Left ventricle myocardium superior (tissue), 1 donor: Measurements from ENCODE around the gene MEGF6. TPM values are rescaled to one million over a fixed set of nuclear protein-coding genes. Genes with fewer than 3 reads are reported as not detected.
"Not testable (repeated sequence)": the region's sequence is repeated elsewhere in the genome, so short reads cannot be mapped to it uniquely, and the experiment has no call there.

Experiments used
- ATAC-seq: fragments of 200-7000 bp; cut with Tn5 transposase; one replicate; pipeline ENCODE4 v1.9.1; 2020; ENCODE audit warnings: mild to moderate bottlenecking, moderate library complexity
- DNase-seq: peaks from one replicate; pipeline ENCODE4 v3.0.0-alpha.2; 2020
- intact Hi-C: fragments of 100-400 bp; cut with micrococcal nuclease; formaldehyde crosslinking; loops from one replicate; pipeline ENCODE4 v1.11.0; 2022
- total RNA-seq: library from RNA; stranded (reverse); fragmentation: NEBNext Ultra II Directional; extraction: Animal tissue kit (Norgen Biotek cat#: 25700); gene quantifications from one replicate; pipeline ENCODE4 v1.2.1, GENCODE V29; 2021
- donor health status: DM: no; HTN: yes; CAD: no; lungs with severe emphysema.

MEGF6 gene
- total RNA-seq, 1 donor from 2014 or later: 11.6 TPM

DNA sequence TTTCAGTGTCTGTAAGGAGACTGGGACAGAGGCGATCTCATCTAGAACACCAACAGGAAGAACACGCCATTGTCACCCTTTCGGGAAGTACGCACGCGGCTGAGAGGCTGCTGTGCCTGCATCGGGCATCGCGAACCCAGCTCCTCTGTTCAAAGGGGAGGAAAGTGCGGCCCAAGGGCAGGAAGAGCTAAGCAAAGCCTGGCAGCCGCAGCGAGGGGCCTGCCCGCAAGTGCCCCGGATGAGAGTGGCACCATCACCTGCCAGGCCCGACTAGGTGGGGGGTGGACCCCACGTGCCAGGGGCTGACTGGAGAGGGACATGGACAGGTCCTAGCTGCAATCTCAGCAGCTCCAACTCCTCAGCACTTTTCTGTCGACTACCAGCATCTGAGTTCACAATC lies 21.0 kb upstream of the MEGF6 start:
- DNase-seq: peak; percentile 17
- no peak for ATAC-seq
- intact Hi-C loops: no loop called here

- DNase-seq: peak; percentile 10
- intact Hi-C loops: no loop called here
- no peak for ATAC-seq
These were observed 20.3 kb upstream of the MEGF6 start for GRCh38 chr1:3631320-3632260.

DNA sequence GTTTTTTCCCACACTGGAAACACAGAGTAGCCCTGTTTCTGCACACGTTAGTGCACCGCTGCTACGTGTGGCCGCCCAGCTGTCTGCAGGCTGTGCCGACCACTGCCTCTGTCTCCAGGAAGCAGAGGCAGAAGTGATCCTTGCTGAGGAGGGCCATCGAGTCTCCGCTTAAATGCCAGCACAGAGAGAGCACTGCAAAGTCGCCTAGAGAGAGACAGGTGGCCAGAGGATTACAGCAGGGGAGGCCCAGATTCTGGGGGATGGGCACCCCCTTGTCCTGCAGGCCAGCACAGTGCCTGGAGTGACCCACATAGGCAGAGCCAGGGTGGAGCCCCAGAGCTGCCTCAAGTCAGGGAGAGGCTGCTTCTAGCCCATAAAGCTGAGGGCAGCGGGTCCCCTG lies 19.6 kb upstream of the MEGF6 start:
- ATAC-seq (no peak), DNase-seq (no peak)
- intact Hi-C loops: no loop called here

DNA sequence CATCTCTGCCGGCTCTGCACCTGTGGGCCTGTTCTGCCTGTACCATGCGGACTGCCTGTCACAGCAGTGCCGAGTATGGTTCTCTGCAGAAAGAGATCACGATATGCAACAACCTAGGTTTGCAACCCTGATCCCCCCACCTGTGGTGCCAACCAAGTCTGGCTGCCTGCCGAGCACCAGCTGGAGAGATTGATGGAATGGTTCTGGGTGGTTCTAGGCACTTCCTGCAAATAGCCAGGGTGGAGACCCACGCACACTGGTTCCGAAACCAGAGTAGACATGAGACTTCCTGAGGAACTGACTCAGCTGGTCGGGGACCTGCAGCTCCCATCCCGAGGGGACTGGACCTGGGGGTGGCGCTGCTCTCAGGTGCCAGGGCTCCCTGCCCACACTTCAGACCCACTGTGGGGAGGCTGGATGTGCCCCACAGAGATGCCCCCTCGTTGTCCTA lies 18.9 kb upstream of the MEGF6 start:
- intact Hi-C loops: no loop called here
- ATAC-seq (no peak), DNase-seq (peak; percentile 6)

DNA sequence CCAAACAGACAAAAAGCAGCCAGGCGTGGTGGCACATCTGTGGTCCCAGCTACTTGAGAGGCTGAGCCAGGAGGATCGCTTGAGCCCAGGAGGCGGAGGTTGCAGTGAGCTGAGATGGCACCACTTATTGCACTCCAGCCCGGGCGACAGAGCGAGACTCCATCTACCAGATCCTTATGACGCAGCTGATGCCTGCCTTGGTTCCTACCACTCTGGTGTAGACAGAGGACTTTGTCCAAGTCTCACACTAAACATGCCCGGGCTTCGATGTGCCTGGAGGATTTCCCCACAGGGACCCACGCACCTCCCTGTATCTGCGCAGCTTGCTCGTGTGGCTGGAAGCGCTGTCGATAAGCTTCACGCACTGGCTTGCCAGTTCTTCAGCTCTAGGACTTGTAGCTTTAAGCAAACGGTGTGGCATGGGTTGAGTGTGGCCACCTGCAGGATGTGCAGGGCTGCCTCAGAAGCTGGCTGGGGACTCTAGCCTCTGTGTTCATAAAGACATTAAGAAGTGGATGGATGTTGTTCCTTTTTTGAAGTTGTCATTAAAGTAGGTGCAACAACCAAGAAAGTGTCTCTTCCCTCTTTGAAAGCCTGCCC lies 18.4 kb upstream of the MEGF6 start:
- ATAC-seq: no peak
- intact Hi-C loops: no loop called here
- DNase-seq: peak; percentile 12

- peak; percentile 9 for DNase-seq
- no peak for ATAC-seq
- intact Hi-C loops: no loop called here
These were observed 17.1 kb upstream of the MEGF6 start for GRCh38 chr1:3628445-3628844.

DNA sequence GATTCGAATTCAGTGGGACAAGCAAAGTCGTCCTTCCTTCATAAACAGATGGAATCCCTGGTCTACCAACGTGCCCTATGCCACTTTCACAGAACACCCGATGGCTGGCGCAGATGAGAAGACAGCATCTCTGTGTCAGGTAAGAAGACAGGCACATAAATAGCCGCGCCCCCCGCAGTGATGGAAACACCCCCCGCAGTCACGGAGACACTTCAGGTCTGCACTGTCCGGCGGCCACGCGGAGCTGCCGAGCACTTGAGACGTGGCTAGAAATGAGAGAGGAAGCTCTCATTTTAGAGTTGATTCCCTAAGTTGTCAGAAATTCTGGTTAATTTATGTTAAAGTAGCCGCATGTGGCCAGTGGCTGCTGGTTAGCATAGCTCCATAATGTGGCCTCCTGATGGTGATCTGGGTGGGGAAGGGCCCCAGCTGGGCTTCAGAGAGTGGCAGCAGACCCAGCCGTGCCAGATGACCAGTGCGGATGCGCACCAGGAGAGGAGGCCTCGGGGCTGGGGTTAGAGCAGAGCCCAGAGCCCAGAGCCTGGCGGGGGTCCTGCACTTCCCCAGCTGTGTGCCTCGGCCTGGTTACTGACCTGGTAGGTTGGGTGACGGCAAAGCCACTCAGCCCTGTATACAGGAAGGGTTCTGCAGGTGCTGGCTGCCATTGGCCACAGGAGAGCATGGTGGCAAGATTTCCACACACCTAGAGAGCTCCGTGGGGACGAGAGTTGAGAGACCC lies 16.4 kb upstream of the MEGF6 start:
- ATAC-seq: no peak
- intact Hi-C loops: no loop called here
- DNase-seq: peak; percentile 31

DNA sequence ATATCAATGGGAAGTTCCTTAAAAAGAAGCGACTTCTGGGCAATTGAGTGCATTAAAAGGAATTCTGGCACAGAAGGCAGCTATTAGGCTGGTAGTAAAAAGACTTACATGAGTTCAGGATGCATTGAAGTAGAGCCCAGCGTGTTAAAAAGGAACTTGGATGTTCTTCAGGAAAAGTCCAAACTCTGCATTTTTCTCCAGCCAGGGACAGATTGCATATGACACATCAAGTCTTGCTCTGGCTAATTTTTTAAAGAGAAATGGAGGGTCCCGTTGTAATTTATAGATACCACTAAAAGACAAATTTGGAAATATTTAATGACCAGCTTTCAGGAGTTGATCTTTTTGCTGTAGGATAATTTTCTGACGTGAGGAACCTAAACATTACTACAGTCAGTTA lies 14.7 kb upstream of the MEGF6 start:
- intact Hi-C loops: no loop called here
- DNase-seq (no peak), ATAC-seq (no peak)

DNA sequence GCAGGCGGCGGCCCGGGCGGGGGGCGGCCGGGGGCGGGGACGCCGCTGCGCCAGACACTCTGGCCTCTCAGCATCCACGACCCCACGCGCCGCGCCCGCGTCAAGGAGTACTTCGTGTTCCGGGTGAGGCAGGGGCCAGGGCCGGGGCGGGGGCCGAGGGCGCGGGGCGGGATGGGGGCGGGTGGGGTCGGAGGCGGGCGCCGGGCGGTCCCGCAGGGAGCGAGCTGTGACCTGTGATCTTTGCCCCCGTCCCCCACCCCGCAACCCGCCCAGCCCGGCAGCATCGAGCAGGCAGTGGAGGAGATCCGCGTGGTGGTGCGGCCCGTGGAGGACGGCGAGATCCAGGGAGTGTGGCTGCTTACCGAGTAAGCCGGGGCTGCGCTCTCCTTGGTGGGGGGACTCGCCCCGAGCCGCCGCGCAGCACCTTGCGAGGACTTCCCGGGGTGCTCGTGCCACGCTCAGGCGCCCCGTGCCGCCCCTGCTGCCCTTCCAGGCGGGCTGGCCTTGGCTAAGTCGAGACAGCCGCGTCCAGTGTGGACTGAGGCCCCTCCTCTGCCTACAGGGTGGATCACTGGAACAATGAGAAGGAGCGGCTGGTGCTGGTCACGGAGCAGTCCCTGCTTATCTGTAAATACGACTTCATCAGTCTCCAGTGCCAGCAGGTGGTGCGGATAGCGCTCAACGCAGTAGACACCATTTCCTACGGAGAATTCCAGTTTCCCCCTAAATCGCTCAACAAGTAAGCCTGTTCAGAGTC lies 14.0 kb upstream of the MEGF6 start:
- ATAC-seq: peak; percentile 5
- DNase-seq: peak; percentile 37
- intact Hi-C loops: no loop called here

- intact Hi-C loops: no loop called here
- DNase-seq (peak; percentile 99), ATAC-seq (peak; percentile 98)
These were observed 13.2 kb upstream of the MEGF6 start, which contains the start of gene TPRG1L for GRCh38 chr1:3624200-3625136. Gene TPRG1L, plus strand, starts transcription at chr1:3625015. Its CDS starts 58 bp downstream, at chr1:3625073.

- ATAC-seq: no peak
- intact Hi-C loops: no loop called here
- DNase-seq: no peak
These were observed 12.3 kb upstream of the MEGF6 start for GRCh38 chr1:3623441-3624199.

DNA sequence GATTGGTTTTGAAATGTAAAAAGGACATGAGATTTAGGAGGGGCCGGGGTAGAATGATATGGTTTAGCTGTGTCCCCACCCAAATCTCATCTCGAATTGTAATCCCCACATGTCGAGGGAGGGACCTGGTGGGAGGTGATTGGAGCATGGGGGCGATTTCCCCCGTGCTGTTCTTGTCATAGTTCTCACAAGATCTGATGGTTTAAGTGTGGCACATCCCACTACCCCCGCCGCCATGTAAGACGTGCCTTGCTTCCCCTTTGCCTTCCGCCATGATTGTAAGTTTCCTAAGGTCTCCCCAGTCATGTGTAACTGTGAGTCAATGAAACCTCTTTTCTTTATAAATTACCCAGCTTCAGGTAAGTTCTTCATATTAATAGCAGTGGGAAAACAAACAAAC lies 10.8 kb upstream of the MEGF6 start:
- intact Hi-C loops, ATAC-seq, DNase-seq: not testable (repeated sequence)

GRCh38 chr1:3621151-3621671 lies 9.9 kb upstream of the MEGF6 start:
- intact Hi-C loops: not testable (repeated sequence)

DNA sequence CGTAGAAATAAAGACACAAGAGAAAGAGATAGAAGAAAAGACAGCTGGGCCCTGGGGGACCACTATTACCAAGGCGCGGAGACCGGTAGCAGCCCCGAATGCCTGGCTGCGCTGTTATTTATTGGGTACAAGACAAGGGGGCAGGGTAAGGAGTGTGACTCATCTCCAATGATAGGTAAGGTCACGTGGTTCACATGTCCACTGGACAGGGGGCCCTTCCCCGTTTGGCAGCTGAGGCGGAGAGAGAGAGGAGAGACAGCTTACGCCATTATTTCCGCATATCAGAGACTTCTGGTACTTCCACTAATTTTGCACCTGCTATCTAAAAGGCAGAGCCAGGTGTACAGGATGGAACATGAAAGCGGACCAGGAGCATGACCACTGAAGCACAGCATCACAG lies 9.4 kb upstream of the MEGF6 start:
- intact Hi-C loops: no loop called here
- no peak for ATAC-seq
- DNase-seq: no peak

More at GRCh38 chr1:3621151-3621671, 9.9 kb upstream of the MEGF6 start:
- not testable (repeated sequence) for ATAC-seq, DNase-seq

DNA sequence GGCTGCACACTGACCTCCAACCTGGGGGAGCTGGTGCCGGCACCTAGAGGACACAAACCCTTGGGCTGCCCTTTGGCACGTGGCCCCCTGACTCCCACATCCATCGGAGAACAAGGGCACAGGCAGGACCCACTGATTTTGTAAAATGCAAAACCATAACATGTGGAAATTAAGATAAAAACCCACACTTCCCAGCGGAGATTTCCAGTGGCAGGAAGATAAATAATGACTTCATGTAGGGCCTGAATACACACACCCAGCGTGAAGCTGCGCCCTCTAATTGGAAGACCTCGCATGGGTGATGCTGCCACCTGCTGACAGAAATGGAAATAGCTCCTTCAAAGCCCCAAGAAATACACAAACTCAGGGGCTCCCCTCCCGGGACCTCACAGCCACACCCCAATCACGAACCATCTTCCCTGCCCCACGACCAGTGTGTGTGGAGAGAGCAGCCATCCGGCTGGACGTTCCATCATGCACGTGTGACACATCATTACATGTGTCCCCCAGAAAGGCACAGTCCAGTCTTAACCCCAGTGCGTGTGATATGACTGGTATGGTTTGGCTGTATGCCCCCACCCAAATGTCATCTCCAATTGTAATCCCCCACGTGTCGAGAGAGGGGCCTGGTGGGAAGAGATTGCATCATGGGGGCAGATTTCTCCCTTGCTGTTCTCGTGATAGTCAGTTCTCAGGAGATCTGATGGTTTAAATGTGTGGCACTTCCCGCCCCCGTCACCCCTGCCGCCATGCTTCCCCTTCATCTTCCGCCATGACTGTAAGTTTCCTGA lies 7.8 kb upstream of the MEGF6 start:
- intact Hi-C loops: loop anchor here (5.0 kb wide), 1 partner anchor 127 kb away; no protein-coding TSS in a partner anchor
- peak; percentile 76 for ATAC-seq
- peak; percentile 63 for DNase-seq

DNA sequence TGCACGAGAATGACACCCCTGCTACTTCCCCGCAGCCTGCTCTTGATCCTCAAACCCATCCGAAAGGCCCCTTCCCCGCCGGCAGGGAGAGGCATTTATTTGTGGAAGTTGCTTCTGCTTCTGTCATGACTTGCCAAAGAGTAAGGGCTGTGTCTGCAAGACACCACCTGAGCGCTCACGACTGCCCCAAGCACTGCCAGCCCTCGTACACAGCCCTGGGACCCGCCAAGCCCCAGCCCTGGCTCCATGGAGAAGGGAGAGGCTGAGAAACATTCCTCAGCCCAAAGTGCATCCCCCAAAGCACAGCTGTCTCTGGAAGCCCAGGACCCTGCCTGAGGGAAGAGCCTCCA lies 7.2 kb upstream of the MEGF6 start:
- DNase-seq: no peak
- intact Hi-C loops: loop anchor here (5.0 kb wide), 1 partner anchor 126 kb away; no protein-coding TSS in a partner anchor
- ATAC-seq: no peak
